ENCODE data around the gene PPARD. TPM values are rescaled to one million over a fixed set of nuclear protein-coding genes. Genes with fewer than 3 reads are reported as not detected.
"Not testable (repeated sequence)": the region's sequence is repeated elsewhere in the genome, so short reads cannot be mapped to it uniquely, and the experiment has no call there.

Gene PPARD
- total RNA-seq, 2 donors from 2014 or later, result 10.9 to 11.5 TPM

DNA sequence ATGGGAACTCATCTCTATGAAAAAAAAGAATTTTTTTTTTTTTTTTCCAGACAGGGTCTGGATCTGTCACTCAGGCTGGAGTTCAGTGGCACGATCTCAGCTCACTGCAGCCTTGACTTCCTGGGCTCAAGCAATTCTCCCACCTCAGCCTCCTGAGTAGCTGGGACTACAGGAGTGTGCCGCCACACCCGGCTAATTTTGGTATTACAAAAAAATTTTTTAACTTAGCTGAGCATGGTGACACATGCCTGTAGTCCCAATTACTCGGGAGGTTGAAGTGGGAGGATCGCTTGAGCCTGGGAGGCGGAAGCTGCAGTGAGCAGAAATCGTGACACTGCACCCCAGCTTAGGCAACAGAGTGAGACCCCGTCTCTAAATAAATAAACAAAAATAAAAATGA is 37.2 kb upstream of the PPARD start:
- Mint-ChIP-seq H3K4me3 (no peak overlapping the region), H3K27me3 (ENCODE audit: insufficient read depth) (peaks cover 3% of the 10 kb centered on the region), H3K36me3 (ENCODE audit: low read depth) (no peaks in the 10 kb centered on the region), H3K4me1 (peaks cover 12% of the 10 kb centered on the region), H3K9me3 (no peaks in the 10 kb centered on the region), H3K27ac (no peak overlapping the region)
- no peak overlapping the region for H3K27ac ChIP-seq (ENCODE audit: low read depth, low read length)
- H3K9me3 ChIP-seq (ENCODE audit: control insufficient read depth, low read length), result no peaks in the 10 kb centered on the region
- H3K36me3 ChIP-seq (ENCODE audit: control insufficient read depth, insufficient read depth, low read length), result no peaks in the 10 kb centered on the region
- H3K4me3 ChIP-seq (ENCODE audit: low read length), result no peak overlapping the region
- no peak overlapping the region for H3K9ac ChIP-seq (ENCODE audit: extremely low read depth, low read length, poor library complexity, severe bottlenecking)
- peak; percentile 61 for DNase-seq
- H3K27me3 ChIP-seq (ENCODE audit: control insufficient read depth, insufficient read depth, low read length, poor library complexity, severe bottlenecking), result no peaks in the 10 kb centered on the region
- no peaks in the 10 kb centered on the region for H3K4me1 ChIP-seq (ENCODE audit: control insufficient read depth, insufficient read depth, low read length)
- WGBS, 2 experiments (ENCODE audit: insufficient coverage in 1 of 2, insufficient read length in 1 of 2), result 92 to 93% methylated on average over 5 to 7 of the region's 8 CpGs
- TF ChIP-seq, protein P1, sequence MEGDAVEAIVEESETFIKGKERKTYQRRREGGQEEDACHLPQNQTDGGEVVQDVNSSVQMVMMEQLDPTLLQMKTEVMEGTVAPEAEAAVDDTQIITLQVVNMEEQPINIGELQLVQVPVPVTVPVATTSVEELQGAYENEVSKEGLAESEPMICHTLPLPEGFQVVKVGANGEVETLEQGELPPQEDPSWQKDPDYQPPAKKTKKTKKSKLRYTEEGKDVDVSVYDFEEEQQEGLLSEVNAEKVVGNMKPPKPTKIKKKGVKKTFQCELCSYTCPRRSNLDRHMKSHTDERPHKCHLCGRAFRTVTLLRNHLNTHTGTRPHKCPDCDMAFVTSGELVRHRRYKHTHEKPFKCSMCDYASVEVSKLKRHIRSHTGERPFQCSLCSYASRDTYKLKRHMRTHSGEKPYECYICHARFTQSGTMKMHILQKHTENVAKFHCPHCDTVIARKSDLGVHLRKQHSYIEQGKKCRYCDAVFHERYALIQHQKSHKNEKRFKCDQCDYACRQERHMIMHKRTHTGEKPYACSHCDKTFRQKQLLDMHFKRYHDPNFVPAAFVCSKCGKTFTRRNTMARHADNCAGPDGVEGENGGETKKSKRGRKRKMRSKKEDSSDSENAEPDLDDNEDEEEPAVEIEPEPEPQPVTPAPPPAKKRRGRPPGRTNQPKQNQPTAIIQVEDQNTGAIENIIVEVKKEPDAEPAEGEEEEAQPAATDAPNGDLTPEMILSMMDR (conservative IDR thresholded peaks at IDR 0.05), result peak; percentile 21

DNA sequence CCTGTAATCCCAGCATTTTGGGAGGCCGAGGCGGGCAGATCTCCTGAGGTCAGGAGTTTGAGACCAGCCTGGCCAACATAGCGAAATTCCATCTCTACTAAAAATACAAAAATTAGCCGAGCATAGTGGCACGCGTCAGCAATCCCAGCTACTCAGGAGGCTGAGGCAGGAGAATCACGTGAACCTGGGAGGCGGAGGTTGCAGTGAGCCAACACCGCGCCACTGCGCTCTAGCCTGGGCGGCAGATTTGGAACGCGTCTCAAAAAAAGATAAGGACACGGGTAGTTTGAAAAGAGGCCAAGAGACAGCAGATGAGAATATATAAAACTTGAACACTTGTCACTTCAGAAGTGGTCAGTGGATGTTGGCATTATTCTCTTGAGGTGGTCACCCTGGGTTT is 35.2 kb upstream of the PPARD start:
- not testable (repeated sequence) for H3K4me1 ChIP-seq (ENCODE audit: control insufficient read depth, insufficient read depth, low read length); H3K36me3 ChIP-seq (ENCODE audit: control insufficient read depth, insufficient read depth, low read length); H3K27ac Mint-ChIP-seq; H3K27ac ChIP-seq (ENCODE audit: low read depth, low read length); H3K4me3 Mint-ChIP-seq; H3K4me3 ChIP-seq (ENCODE audit: low read length); H3K9me3 ChIP-seq (ENCODE audit: control insufficient read depth, low read length); DNase-seq; H3K9ac ChIP-seq (ENCODE audit: extremely low read depth, low read length, poor library complexity, severe bottlenecking); H3K27me3 Mint-ChIP-seq (ENCODE audit: insufficient read depth); H3K9me3 Mint-ChIP-seq; H3K36me3 Mint-ChIP-seq (ENCODE audit: low read depth); H3K27me3 ChIP-seq (ENCODE audit: control insufficient read depth, insufficient read depth, low read length, poor library complexity, severe bottlenecking)
- 95 to 97% methylated on average over 13 to 15 of the region's 15 CpGs for WGBS, 2 experiments (ENCODE audit: insufficient coverage in 1 of 2, insufficient read length in 1 of 2)
- H3K4me1 Mint-ChIP-seq, result peaks cover 15% of the 10 kb centered on the region

DNA sequence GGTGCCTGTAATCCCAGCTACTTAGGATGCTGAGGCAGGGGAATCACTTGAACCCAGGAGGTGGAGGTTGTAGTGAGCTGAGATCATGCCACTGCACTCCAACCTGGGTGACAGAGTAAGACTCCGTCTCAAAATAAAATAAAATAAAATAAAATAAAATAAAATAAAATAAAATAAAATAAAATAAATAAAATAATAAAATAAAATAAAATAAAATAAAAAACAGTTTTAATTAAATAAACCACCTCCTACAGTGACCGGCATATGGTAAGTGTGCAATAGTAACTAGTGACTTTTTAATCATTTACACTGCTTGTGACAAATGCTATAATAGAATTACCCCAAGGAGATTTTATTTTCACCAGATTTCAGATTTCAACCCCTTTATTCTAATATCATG is 33.8 kb upstream of the PPARD start:
- not testable (repeated sequence) for H3K9me3 ChIP-seq (ENCODE audit: control insufficient read depth, low read length); H3K4me3 Mint-ChIP-seq; H3K27ac Mint-ChIP-seq; H3K27me3 Mint-ChIP-seq (ENCODE audit: insufficient read depth); H3K4me3 ChIP-seq (ENCODE audit: low read length); DNase-seq; H3K36me3 ChIP-seq (ENCODE audit: control insufficient read depth, insufficient read depth, low read length); H3K9ac ChIP-seq (ENCODE audit: extremely low read depth, low read length, poor library complexity, severe bottlenecking); H3K27me3 ChIP-seq (ENCODE audit: control insufficient read depth, insufficient read depth, low read length, poor library complexity, severe bottlenecking); H3K4me1 Mint-ChIP-seq; H3K9me3 Mint-ChIP-seq; H3K4me1 ChIP-seq (ENCODE audit: control insufficient read depth, insufficient read depth, low read length); H3K27ac ChIP-seq (ENCODE audit: low read depth, low read length); H3K36me3 Mint-ChIP-seq (ENCODE audit: low read depth)
- WGBS, 2 experiments (ENCODE audit: insufficient coverage in 1 of 2, insufficient read length in 1 of 2), result 80% methylated on average over 1 of the region's 2 CpGs; no CpG with 5 or more reads in 1 of the 2 experiments

DNA sequence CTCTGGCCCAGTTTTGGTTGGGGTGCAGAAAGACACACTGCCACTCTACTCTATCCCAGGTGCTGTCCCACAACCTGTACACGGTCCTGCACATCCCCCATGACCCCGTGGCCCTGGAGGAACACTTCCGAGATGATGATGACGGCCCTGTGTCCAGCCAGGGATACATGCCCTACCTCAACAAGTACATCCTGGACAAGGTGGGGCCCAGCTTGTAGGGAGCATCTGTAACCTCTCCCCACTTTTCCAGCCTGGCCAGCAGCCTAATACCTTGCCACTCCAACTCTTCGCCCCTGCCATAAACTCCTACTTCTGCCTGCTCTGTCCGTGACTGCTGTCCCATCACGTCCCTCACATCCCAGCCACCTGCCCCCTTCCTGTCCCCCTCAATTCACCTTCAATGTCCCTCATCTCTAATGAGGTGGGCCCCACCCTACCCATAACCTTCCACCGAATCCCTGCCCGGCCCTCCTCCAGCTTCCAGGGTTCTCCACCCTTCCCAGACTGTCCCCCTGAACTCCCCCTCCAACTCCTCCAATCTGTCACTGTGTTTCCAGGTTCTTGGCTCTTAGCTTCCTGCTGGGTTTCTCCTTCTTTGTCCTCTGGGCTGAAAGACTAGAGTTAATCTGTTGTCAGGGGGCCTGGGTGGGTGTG is 32.6 kb upstream of the PPARD start:
- no peak overlapping the region for H3K4me3 Mint-ChIP-seq
- TF ChIP-seq, protein P1 (conservative IDR thresholded peaks at IDR 0.05), result no peak
- H3K27ac Mint-ChIP-seq, result peak overlapping the region; percentile 27
- Histone ChIP-seq H3K4me3 (ENCODE audit: low read length) (no peak overlapping the region), H3K9me3 (ENCODE audit: control insufficient read depth, low read length) (no peaks in the 10 kb centered on the region), H3K4me1 (ENCODE audit: control insufficient read depth, insufficient read depth, low read length) (no peaks in the 10 kb centered on the region), H3K36me3 (ENCODE audit: control insufficient read depth, insufficient read depth, low read length) (no peaks in the 10 kb centered on the region), H3K27ac (ENCODE audit: low read depth, low read length) (no peak overlapping the region), H3K27me3 (ENCODE audit: control insufficient read depth, insufficient read depth, low read length, poor library complexity, severe bottlenecking) (no peaks in the 10 kb centered on the region), H3K9ac (ENCODE audit: extremely low read depth, low read length, poor library complexity, severe bottlenecking) (no peak overlapping the region)
- DNase-seq, result peak; percentile 22
- WGBS, 2 experiments (ENCODE audit: insufficient coverage in 1 of 2, insufficient read length in 1 of 2), result 90 to 93% methylated on average over 9 of the region's 9 CpGs
- H3K27me3 Mint-ChIP-seq (ENCODE audit: insufficient read depth), result peaks cover 3% of the 10 kb centered on the region
- no peaks in the 10 kb centered on the region for H3K36me3 Mint-ChIP-seq (ENCODE audit: low read depth)
- H3K9me3 Mint-ChIP-seq, result no peaks in the 10 kb centered on the region
- H3K4me1 Mint-ChIP-seq, result peaks cover 8% of the 10 kb centered on the region
